Stimulated activated CD4-positive, alpha-beta T cell treated with anti-CD3 and anti-CD28 coated beads, Interleukin-15, amount 100 ng/mL, for 24 hours (primary cell): Measurements from ENCODE around the gene CDC42BPB.

Experiments
- DNase-seq: peaks from one replicate; pipeline ENCODE4 v3.0.0-alpha.2; 2020

Gene CDC42BPB

GRCh38 chr14:103057372-103058163, at the start of gene CDC42BPB:
Gene CDC42BPB (minus strand): TSS chr14:103057549. CDS start chr14:103057173, 376 bp downstream.
- DNase-seq = peak; percentile 76

GRCh38 chr14:103105580-103106150, 48.3 kb upstream of the CDC42BPB start:
- DNase-seq = no peak

- DNase-seq = peak; percentile 80
Measured at GRCh38 chr14:103104654-103105452, 47.5 kb upstream of the CDC42BPB start.

GRCh38 chr14:103104389-103104653, 47.0 kb upstream of the CDC42BPB start:
- DNase-seq = no peak

- DNase-seq = peak; percentile 29
Measured at GRCh38 chr14:103103461-103104388, 46.4 kb upstream of the CDC42BPB start.

- DNase-seq = no peak
Measured at GRCh38 chr14:103102689-103103260, 45.4 kb upstream of the CDC42BPB start.

GRCh38 chr14:103101963-103102688, 44.8 kb upstream of the CDC42BPB start:
- DNase-seq = no peak

GRCh38 chr14:103101257-103101962, 44.1 kb upstream of the CDC42BPB start:
- DNase-seq = no peak

GRCh38 chr14:103100281-103101121, 43.2 kb upstream of the CDC42BPB start:
- DNase-seq = no peak

GRCh38 chr14:103099733-103100280, 42.5 kb upstream of the CDC42BPB start:
- DNase-seq = no peak

GRCh38 chr14:103099081-103099732, 41.9 kb upstream of the CDC42BPB start:
- DNase-seq = no peak

GRCh38 chr14:103097994-103098957, 40.9 kb upstream of the CDC42BPB start:
- no peak for DNase-seq

- no peak for DNase-seq
Measured at GRCh38 chr14:103097244-103097993, 40.1 kb upstream of the CDC42BPB start.

- DNase-seq = no peak
Measured at GRCh38 chr14:103096387-103096786, 39.0 kb upstream of the CDC42BPB start.

GRCh38 chr14:103095210-103095778, 37.9 kb upstream of the CDC42BPB start:
- DNase-seq = no peak

- no peak for DNase-seq
Measured at GRCh38 chr14:103094406-103095209, 37.3 kb upstream of the CDC42BPB start, which contains the start of gene EXOC3L4. Gene EXOC3L4 (plus strand): TSS chr14:103094725. CDS start chr14:103100220, 5,495 bp downstream.
